ENCODE measurements around the gene FHIP1A.

DNA sequence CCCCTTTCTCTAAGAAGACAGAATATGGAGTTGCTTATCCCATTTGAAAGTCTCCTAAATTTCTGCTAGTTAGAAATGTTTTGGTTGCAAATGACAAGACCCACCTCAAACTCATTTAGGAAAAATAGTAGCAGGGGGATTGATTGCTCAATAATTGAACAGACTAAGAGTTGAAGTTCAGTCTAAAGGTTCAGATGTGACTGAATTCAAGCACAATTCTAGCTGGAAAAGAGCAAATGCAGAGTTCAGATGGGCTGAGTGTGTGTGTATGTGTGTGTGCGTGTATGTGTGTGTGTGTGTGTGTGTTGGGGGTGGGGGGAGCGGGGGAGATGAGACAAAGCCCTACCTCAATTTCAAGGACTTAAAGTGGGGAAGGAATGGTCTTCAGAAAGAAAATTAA, 47.9 kb upstream of the FHIP1A start:
- TF ChIP-seq, protein P1, sequence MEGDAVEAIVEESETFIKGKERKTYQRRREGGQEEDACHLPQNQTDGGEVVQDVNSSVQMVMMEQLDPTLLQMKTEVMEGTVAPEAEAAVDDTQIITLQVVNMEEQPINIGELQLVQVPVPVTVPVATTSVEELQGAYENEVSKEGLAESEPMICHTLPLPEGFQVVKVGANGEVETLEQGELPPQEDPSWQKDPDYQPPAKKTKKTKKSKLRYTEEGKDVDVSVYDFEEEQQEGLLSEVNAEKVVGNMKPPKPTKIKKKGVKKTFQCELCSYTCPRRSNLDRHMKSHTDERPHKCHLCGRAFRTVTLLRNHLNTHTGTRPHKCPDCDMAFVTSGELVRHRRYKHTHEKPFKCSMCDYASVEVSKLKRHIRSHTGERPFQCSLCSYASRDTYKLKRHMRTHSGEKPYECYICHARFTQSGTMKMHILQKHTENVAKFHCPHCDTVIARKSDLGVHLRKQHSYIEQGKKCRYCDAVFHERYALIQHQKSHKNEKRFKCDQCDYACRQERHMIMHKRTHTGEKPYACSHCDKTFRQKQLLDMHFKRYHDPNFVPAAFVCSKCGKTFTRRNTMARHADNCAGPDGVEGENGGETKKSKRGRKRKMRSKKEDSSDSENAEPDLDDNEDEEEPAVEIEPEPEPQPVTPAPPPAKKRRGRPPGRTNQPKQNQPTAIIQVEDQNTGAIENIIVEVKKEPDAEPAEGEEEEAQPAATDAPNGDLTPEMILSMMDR (IDR thresholded peaks at IDR 0.05): no peak
- no peak for TF ChIP-seq POLR2A (IDR thresholded peaks at IDR 0.05)
